ENCODE data around the gene SLC12A7.

SLC12A7 gene

GRCh38 chr5:1124205-1125029 lies 12.6 kb upstream of the SLC12A7 start:
- no peak for DNase-seq

- DNase-seq, result no peak
These were observed 11.7 kb upstream of the SLC12A7 start for GRCh38 chr5:1123418-1124147.

GRCh38 chr5:1122511-1123294 lies 10.8 kb upstream of the SLC12A7 start:
- no peak for DNase-seq

GRCh38 chr5:1121891-1122290 lies 10.0 kb upstream of the SLC12A7 start:
- no peak for DNase-seq

- no peak for DNase-seq
These were observed 9.2 kb upstream of the SLC12A7 start for GRCh38 chr5:1121044-1121443.

GRCh38 chr5:1120236-1120999 lies 8.6 kb upstream of the SLC12A7 start:
- DNase-seq, result no peak

- no peak for DNase-seq
These were observed 7.5 kb upstream of the SLC12A7 start for GRCh38 chr5:1119312-1119831.

- DNase-seq, result no peak
These were observed 6.9 kb upstream of the SLC12A7 start for GRCh38 chr5:1118738-1119137.

- DNase-seq, result no peak
These were observed 6.4 kb upstream of the SLC12A7 start for GRCh38 chr5:1118231-1118698.

GRCh38 chr5:1116977-1117376 lies 5.1 kb upstream of the SLC12A7 start:
- no peak for DNase-seq

- no peak for DNase-seq
These were observed 4.4 kb upstream of the SLC12A7 start for GRCh38 chr5:1116109-1116740.

GRCh38 chr5:1115123-1115815 lies 3.4 kb upstream of the SLC12A7 start:
- no peak for DNase-seq

- no peak for DNase-seq
These were observed 2.1 kb upstream of the SLC12A7 start for GRCh38 chr5:1113805-1114586.

- DNase-seq, result no peak
These were observed 1.4 kb upstream of the SLC12A7 start for GRCh38 chr5:1113332-1113690.

- DNase-seq, result no peak
These were observed 901 bp upstream of the SLC12A7 start for GRCh38 chr5:1112596-1113331.

- no peak for DNase-seq
These were observed 579 bp downstream of the SLC12A7 start for GRCh38 chr5:1111241-1111726.

- DNase-seq, result no peak
These were observed 1.3 kb downstream of the SLC12A7 start for GRCh38 chr5:1110307-1111240.

GRCh38 chr5:1109542-1110306 lies 2.1 kb downstream of the SLC12A7 start:
- DNase-seq, result no peak
